ENCODE data around the gene XBP1. TPM values are rescaled to one million over a fixed set of nuclear protein-coding genes. Genes with fewer than 3 reads are reported as not detected.

XBP1 gene
- total RNA-seq, 1 donor from 2014 or later, result 127 TPM

DNA sequence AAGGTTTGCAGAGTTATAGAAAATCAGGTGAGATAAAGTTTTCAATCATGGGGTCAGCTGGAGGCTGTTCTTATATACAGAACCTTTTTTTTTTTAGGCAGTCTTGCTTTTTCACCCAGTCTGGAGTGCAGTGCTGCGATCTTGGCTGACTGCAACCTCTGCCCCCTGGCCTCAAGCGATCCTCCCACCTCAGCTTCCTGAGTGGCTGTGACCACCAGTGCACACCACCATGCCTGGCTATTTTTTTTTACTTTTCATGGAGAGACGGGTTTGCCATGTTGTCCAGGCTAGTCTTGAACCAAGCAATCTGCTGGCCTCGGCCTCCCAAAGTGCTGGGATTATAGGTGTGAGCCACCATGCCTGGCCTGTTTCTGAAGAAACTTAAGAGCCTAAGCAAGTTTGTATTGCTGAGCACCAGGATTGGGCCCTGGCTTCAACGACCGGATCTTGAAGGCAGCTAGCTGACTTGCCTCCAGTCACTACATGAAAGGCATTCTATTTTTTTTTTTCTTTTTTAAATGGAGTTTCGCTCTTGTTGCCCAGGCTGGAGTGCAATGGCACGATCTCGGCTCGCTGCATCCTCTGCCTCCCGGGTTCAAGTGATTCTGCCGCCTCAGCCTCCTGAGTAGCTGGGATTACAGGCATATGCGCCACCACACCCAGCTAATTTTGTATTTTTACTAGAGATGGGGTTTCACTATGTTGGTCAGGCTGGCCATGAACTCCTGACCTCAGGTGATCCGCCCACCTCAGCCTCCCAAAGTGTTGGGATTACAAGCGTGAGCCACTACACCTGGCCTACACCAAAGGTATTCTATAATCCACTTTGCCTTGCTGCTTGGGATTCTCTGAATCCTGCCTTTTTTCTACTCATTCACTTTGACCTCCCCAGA, 7.6 kb downstream of the XBP1 start:
- Mint-ChIP-seq H3K36me3 (peaks cover 40% of the 10 kb centered on the region), H3K27ac (peak overlapping the region; percentile 62), H3K4me3 (no peak overlapping the region), H3K4me1 (ENCODE audit: unreplicated experiment) (peaks cover 20% of the 10 kb centered on the region), H3K27me3 (no peaks in the 10 kb centered on the region), H3K9me3 (no peaks in the 10 kb centered on the region)
- no peak for DNase-seq (ENCODE audit: extremely low spot score, unreplicated experiment)
- no peak for TF ChIP-seq CTCF (conservative IDR thresholded peaks at IDR 0.05)

DNA sequence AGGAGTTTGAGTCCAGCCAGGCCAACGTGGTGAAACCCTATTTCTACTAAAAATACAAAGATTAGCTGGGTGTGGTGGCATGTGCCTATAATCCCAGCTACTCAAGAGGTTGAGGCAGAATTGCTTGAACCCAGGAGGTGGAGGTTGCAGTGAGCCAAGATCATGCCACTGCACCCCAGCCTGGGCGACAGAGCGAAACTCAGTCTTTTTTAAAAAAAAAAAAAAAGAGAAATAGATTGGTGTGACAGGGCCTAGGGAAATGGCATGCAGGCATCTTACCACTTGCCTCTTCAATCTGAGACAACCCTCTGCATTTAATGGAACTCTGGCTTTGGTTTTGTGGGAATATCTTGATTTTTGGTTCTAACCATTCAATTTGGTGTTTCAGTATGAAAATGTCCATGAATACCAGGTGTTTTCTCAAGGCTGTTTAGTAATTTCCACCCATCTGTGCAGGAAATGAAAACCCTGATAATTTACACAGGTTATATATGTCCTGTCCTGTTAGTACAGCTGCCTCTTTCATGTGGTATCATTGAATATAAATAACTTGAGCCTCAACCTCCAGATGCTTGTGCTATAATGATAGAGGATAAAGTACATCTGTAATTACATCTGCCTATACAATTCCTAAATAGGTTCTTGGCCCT, 8.4 kb downstream of the XBP1 start:
- no peak for DNase-seq (ENCODE audit: extremely low spot score, unreplicated experiment)
- peak overlapping the region; percentile 17 for H3K27ac Mint-ChIP-seq
- H3K9me3 Mint-ChIP-seq, result no peaks in the 10 kb centered on the region
- H3K4me1 Mint-ChIP-seq (ENCODE audit: unreplicated experiment), result peaks cover 19% of the 10 kb centered on the region
- peaks cover 39% of the 10 kb centered on the region for H3K36me3 Mint-ChIP-seq
- no peak overlapping the region for H3K4me3 Mint-ChIP-seq
- TF ChIP-seq CTCF (conservative IDR thresholded peaks at IDR 0.05), result no peak
- H3K27me3 Mint-ChIP-seq, result no peaks in the 10 kb centered on the region

DNA sequence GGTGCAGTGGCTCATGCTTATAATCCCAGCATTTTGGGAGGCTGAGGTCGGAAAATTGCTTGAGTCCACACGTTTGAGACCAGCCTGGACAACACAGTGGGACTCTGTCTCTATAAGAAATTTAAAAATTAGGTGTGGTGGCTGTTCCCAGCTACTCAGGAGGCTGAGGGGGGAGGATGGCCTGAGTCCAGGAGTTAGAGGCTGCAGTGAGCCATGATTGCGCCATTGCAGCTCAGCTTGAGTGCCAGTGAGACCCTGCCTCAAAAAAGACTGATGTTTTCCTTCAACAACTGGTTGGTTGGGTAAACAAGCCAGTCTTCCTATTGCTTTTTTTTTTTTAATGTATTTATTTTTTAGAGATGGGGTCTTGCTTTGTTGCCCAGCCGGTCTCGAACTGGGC, 9.2 kb downstream of the XBP1 start:
- no peak for TF ChIP-seq CTCF (conservative IDR thresholded peaks at IDR 0.05)
- H3K27ac Mint-ChIP-seq, result no peak overlapping the region
- no peaks in the 10 kb centered on the region for H3K9me3 Mint-ChIP-seq
- H3K27me3 Mint-ChIP-seq, result no peaks in the 10 kb centered on the region
- peaks cover 38% of the 10 kb centered on the region for H3K36me3 Mint-ChIP-seq
- H3K4me3 Mint-ChIP-seq, result no peak overlapping the region
- H3K4me1 Mint-ChIP-seq (ENCODE audit: unreplicated experiment), result peaks cover 12% of the 10 kb centered on the region
- DNase-seq (ENCODE audit: extremely low spot score, unreplicated experiment), result no peak

- no peak for TF ChIP-seq CTCF (conservative IDR thresholded peaks at IDR 0.05)
- no peaks in the 10 kb centered on the region for H3K27me3 Mint-ChIP-seq
- H3K4me3 Mint-ChIP-seq, result no peak overlapping the region
- H3K9me3 Mint-ChIP-seq, result no peaks in the 10 kb centered on the region
- H3K36me3 Mint-ChIP-seq, result peaks cover 35% of the 10 kb centered on the region
- peaks cover 15% of the 10 kb centered on the region for H3K4me1 Mint-ChIP-seq (ENCODE audit: unreplicated experiment)
- DNase-seq (ENCODE audit: extremely low spot score, unreplicated experiment), result no peak
- H3K27ac Mint-ChIP-seq, result no peak overlapping the region
Measured at GRCh38 chr22:28788601-28789000, 11.8 kb downstream of the XBP1 start.

- Mint-ChIP-seq H3K4me3 (no peak overlapping the region), H3K27me3 (no peaks in the 10 kb centered on the region), H3K36me3 (peaks cover 38% of the 10 kb centered on the region), H3K4me1 (ENCODE audit: unreplicated experiment) (peaks cover 12% of the 10 kb centered on the region), H3K9me3 (no peaks in the 10 kb centered on the region), H3K27ac (peak overlapping the region; percentile 63)
- DNase-seq (ENCODE audit: extremely low spot score, unreplicated experiment), result no peak
- TF ChIP-seq CTCF (conservative IDR thresholded peaks at IDR 0.05), result no peak
Measured at GRCh38 chr22:28783786-28784671, 16.3 kb downstream of the XBP1 start.

Data from type B pancreatic cell (in vitro differentiated cells).